ENCODE results near the gene CCDC92. TPM values are rescaled to one million over a fixed set of nuclear protein-coding genes. Genes with fewer than 3 reads are reported as not detected.

CCDC92 gene
- total and polyA plus RNA-seq, 2 donors from 2014 or later = 39.3 to 41.4 TPM

GRCh38 chr12:123892853-123893252, 79.8 kb downstream of the CCDC92 start:
- intact Hi-C loops (cut with DNase I) = no loop called here
- TF ChIP-seq CTCF (IDR thresholded peaks at IDR 0.05; ENCODE audit: borderline replicate concordance, extremely low read depth, insufficient read depth) = no peak
- no peaks in the 10 kb centered on the region for H3K36me3 ChIP-seq (ENCODE audit: control insufficient read depth in 2 of 3, insufficient read depth in 3 of 3, low read length in 3 of 3)
- no peak overlapping the region for H3K9ac ChIP-seq (ENCODE audit: low read length in 3 of 3)
- H3K9me3 ChIP-seq (ENCODE audit: control insufficient read depth in 2 of 3, insufficient read depth in 1 of 3, low read length in 3 of 3) = no peaks in the 10 kb centered on the region
- H3K27me3 ChIP-seq (ENCODE audit: control insufficient read depth, insufficient read depth, low read length) = no peaks in the 10 kb centered on the region
- no peak overlapping the region for H3K27ac ChIP-seq (ENCODE audit: low read depth in 2 of 2, low read length in 2 of 2)
- DNase-seq (no peak), FAIRE-seq (no peak)
- H3K4me1 ChIP-seq (ENCODE audit: control insufficient read depth in 2 of 3, insufficient read depth in 2 of 3, low read depth in 1 of 3, low read length in 3 of 3) = no peaks in the 10 kb centered on the region
- no peak overlapping the region for H3K4me3 ChIP-seq (ENCODE audit: low read length in 3 of 3)

GRCh38 chr12:123892180-123892559, 80.5 kb downstream of the CCDC92 start:
- DNase-seq (no peak), FAIRE-seq (no peak)
- Histone ChIP-seq H3K36me3 (ENCODE audit: control insufficient read depth in 2 of 3, insufficient read depth in 3 of 3, low read length in 3 of 3) (no peaks in the 10 kb centered on the region), H3K9ac (ENCODE audit: low read length in 3 of 3) (no peak overlapping the region), H3K27ac (ENCODE audit: low read depth in 2 of 2, low read length in 2 of 2) (no peak overlapping the region), H3K4me3 (ENCODE audit: low read length in 3 of 3) (no peak overlapping the region), H3K27me3 (ENCODE audit: control insufficient read depth, insufficient read depth, low read length) (no peaks in the 10 kb centered on the region), H3K4me1 (ENCODE audit: control insufficient read depth in 2 of 3, insufficient read depth in 2 of 3, low read depth in 1 of 3, low read length in 3 of 3) (no peaks in the 10 kb centered on the region), H3K9me3 (ENCODE audit: control insufficient read depth in 2 of 3, insufficient read depth in 1 of 3, low read length in 3 of 3) (no peaks in the 10 kb centered on the region)
- no peak for TF ChIP-seq CTCF (IDR thresholded peaks at IDR 0.05; ENCODE audit: borderline replicate concordance, extremely low read depth, insufficient read depth)
- intact Hi-C loops (cut with DNase I) = no loop called here

GRCh38 chr12:123891516-123892179, 81.0 kb downstream of the CCDC92 start:
- H3K4me1 ChIP-seq (ENCODE audit: control insufficient read depth in 2 of 3, insufficient read depth in 2 of 3, low read depth in 1 of 3, low read length in 3 of 3) = no peaks in the 10 kb centered on the region
- FAIRE-seq (no peak), DNase-seq (no peak)
- intact Hi-C loops (cut with DNase I) = no loop called here
- H3K4me3 ChIP-seq (ENCODE audit: low read length in 3 of 3) = no peak overlapping the region
- H3K9ac ChIP-seq (ENCODE audit: low read length in 3 of 3) = no peak overlapping the region
- H3K36me3 ChIP-seq (ENCODE audit: control insufficient read depth in 2 of 3, insufficient read depth in 3 of 3, low read length in 3 of 3) = no peaks in the 10 kb centered on the region
- no peaks in the 10 kb centered on the region for H3K27me3 ChIP-seq (ENCODE audit: control insufficient read depth, insufficient read depth, low read length)
- no peaks in the 10 kb centered on the region for H3K9me3 ChIP-seq (ENCODE audit: control insufficient read depth in 2 of 3, insufficient read depth in 1 of 3, low read length in 3 of 3)
- H3K27ac ChIP-seq (ENCODE audit: low read depth in 2 of 2, low read length in 2 of 2) = no peak overlapping the region
- TF ChIP-seq CTCF (IDR thresholded peaks at IDR 0.05; ENCODE audit: borderline replicate concordance, extremely low read depth, insufficient read depth) = no peak

GRCh38 chr12:123891011-123891410, 81.6 kb downstream of the CCDC92 start:
- no peaks in the 10 kb centered on the region for H3K9me3 ChIP-seq (ENCODE audit: control insufficient read depth in 2 of 3, insufficient read depth in 1 of 3, low read length in 3 of 3)
- no peaks in the 10 kb centered on the region for H3K4me1 ChIP-seq (ENCODE audit: control insufficient read depth in 2 of 3, insufficient read depth in 2 of 3, low read depth in 1 of 3, low read length in 3 of 3)
- FAIRE-seq = no peak
- intact Hi-C loops (cut with DNase I) = no loop called here
- H3K36me3 ChIP-seq (ENCODE audit: control insufficient read depth in 2 of 3, insufficient read depth in 3 of 3, low read length in 3 of 3) = no peaks in the 10 kb centered on the region
- no peaks in the 10 kb centered on the region for H3K27me3 ChIP-seq (ENCODE audit: control insufficient read depth, insufficient read depth, low read length)
- no peak for DNase-seq
- no peak overlapping the region for H3K4me3 ChIP-seq (ENCODE audit: low read length in 3 of 3)
- no peak overlapping the region for H3K27ac ChIP-seq (ENCODE audit: low read depth in 2 of 2, low read length in 2 of 2)
- no peak for TF ChIP-seq CTCF (IDR thresholded peaks at IDR 0.05; ENCODE audit: borderline replicate concordance, extremely low read depth, insufficient read depth)
- no peak overlapping the region for H3K9ac ChIP-seq (ENCODE audit: low read length in 3 of 3)

All from kidney (tissue), 14 donors.